ENCODE results near the gene OGDHL. TPM values are rescaled to one million over a fixed set of nuclear protein-coding genes. Genes with fewer than 3 reads are reported as not detected.

Gene OGDHL
- total RNA-seq, 2 experiments from 2014 or later, result 0.40 to 0.68 TPM

DNA sequence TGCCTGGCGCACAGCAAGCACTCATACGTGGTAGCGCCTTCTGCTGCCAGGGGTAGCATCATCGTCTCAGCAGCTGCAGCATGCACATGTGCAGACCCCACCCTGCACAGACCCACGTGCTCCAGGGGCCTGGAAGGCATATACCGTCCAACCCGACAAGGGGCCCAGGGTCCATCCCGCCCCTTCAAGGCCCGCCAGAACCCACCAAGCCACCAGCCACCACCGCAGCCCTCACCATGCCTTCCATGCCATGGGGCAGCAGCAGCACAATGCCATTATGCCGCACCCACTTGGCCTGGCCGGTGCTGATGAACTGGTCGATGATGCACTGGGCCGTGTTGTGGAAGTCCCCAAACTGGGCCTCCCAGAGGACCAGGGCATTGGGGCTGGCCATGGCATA lies 22.7 kb downstream of the OGDHL start:
- DNase-seq (no peak), ATAC-seq (no peak)
- TF ChIP-seq, protein P1, sequence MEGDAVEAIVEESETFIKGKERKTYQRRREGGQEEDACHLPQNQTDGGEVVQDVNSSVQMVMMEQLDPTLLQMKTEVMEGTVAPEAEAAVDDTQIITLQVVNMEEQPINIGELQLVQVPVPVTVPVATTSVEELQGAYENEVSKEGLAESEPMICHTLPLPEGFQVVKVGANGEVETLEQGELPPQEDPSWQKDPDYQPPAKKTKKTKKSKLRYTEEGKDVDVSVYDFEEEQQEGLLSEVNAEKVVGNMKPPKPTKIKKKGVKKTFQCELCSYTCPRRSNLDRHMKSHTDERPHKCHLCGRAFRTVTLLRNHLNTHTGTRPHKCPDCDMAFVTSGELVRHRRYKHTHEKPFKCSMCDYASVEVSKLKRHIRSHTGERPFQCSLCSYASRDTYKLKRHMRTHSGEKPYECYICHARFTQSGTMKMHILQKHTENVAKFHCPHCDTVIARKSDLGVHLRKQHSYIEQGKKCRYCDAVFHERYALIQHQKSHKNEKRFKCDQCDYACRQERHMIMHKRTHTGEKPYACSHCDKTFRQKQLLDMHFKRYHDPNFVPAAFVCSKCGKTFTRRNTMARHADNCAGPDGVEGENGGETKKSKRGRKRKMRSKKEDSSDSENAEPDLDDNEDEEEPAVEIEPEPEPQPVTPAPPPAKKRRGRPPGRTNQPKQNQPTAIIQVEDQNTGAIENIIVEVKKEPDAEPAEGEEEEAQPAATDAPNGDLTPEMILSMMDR (IDR thresholded peaks at IDR 0.05), result no peak
- H3K4me1 Mint-ChIP-seq (ENCODE audit: low read depth), result no peaks in the 10 kb centered on the region
- no peak overlapping the region for H3K27ac Mint-ChIP-seq
- no peaks in the 10 kb centered on the region for H3K36me3 Mint-ChIP-seq (ENCODE audit: low read depth)
- intact Hi-C loops (cut with micrococcal nuclease), result no loop called here
- no peaks in the 10 kb centered on the region for H3K27me3 Mint-ChIP-seq
- H3K4me3 Mint-ChIP-seq, result no peak overlapping the region
- no peaks in the 10 kb centered on the region for H3K9me3 Mint-ChIP-seq
- POLR2A ChIA-PET, result no interaction called here
- CTCF ChIA-PET, result no interaction called here

DNA sequence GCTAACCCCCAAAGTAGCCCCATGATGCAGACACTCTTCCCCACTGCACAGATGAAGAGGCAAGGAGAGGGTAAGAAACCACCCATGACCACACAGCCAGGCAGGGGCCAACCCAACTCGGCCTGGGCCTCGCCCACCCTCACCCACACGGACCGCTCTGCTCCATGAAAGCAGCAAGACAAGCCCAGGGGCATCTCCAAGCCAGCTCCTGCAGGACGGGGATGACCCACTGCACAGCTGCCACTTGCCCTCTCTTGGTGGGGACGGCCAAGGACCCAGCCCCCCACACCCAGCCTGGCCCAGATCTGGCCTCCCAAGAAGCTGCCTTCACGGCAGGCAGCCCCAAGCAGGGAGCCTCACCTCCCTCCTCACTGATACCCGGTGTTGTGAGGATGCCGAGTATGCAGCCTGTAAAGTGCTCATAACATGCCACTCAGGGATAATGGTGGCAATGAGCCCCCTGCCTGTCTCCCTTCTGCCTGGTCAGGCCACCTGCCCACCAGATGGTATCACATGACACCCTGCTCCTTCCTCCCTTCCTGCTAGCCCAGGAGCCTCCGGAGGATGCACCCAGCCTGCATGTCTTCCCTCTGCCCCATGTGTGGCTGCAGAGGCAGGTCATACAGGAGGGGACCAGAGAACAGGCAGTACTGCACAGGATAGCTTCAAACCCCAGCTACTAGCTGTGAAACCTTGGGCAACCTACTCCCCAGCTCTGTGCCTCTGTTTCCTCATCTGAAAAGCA lies 23.3 kb downstream of the OGDHL start:
- H3K36me3 Mint-ChIP-seq (ENCODE audit: low read depth), result no peaks in the 10 kb centered on the region
- DNase-seq (no peak), ATAC-seq (no peak)
- H3K27ac Mint-ChIP-seq, result no peak overlapping the region
- H3K9me3 Mint-ChIP-seq, result no peaks in the 10 kb centered on the region
- ChIA-PET POLR2A (no interaction called here), CTCF (no interaction called here)
- no peaks in the 10 kb centered on the region for H3K4me1 Mint-ChIP-seq (ENCODE audit: low read depth)
- TF ChIP-seq, protein P1 (IDR thresholded peaks at IDR 0.05), result no peak
- intact Hi-C loops (cut with micrococcal nuclease), result no loop called here
- H3K4me3 Mint-ChIP-seq, result no peak overlapping the region
- no peaks in the 10 kb centered on the region for H3K27me3 Mint-ChIP-seq

DNA sequence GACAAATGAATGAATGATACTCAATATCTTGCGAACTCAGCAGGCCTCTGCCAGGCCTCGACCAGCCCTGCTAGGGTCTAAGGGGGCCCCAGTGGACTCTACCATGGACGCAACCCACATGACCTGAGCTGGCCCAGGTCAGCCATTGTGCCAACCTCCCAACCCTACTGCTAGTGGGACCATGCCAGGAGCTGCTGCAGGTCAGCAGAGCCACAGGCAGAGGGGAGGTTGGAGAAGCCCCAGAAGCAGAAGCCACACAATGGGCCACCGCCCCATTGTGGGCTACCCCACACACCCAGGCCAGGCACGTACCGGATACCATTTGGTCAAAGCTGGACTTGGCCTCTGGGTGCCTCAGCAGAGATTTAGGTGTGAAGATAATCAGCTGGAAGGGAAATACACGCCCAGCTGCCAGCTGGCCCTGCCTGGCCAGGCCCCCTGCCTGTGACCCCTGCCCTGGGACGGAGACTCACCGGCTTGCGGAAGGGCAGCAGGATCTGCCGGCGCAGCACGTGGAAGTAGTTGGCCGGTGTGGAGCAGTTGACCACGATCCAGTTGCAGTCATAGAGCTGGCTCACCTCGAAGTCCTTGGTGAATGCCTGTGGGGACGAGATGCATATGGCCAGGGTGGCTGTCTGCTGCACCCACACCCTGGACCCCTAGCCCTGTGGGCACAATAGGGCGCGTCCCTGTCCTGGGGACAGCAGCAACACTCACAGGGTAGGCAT lies 24.5 kb downstream of the OGDHL start:
- H3K27me3 Mint-ChIP-seq, result no peaks in the 10 kb centered on the region

DNA sequence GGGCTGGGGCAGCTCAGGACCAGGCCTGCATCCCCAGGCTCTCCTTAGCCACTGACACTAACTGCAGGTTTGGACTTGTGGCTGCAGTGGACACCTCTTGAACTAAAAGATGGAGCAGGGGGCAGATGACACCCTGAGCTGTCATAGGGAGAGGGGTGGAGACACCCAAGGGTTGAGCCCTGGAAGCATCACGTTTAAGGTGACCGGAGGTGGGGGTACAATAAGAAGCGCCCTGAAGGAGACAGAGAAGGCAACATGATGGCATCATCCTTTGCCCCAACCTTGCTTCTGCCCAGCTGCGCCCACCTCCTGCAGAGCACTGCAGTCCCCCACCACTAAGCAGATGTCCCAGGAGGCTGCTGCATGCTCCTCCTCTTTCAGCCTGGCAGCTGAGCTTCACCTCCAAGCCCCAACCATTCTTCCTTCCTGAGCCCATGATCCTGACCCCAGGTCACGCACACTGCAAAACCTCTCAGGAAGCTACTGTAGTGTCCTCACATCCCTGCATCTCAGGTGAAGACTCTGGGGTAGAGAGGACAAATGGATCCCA lies 25.5 kb downstream of the OGDHL start:
- Mint-ChIP-seq H3K9me3 (no peaks in the 10 kb centered on the region), H3K36me3 (ENCODE audit: low read depth) (no peaks in the 10 kb centered on the region), H3K4me1 (ENCODE audit: low read depth) (no peaks in the 10 kb centered on the region), H3K4me3 (no peak overlapping the region), H3K27ac (no peak overlapping the region), H3K27me3 (no peaks in the 10 kb centered on the region)
- TF ChIP-seq, protein P1 (IDR thresholded peaks at IDR 0.05), result no peak
- ChIA-PET CTCF (no interaction called here), POLR2A (interaction anchor here (0.6 to 1.4 kb wide), 2 partner anchors 13 to 1386 kb away, joined by 3 read pairs; no protein-coding TSS in a partner anchor)
- no peak for ATAC-seq
- intact Hi-C loops (cut with micrococcal nuclease), result no loop called here
- DNase-seq, result no peak

More for the DNA sequence above, 24.5 kb downstream of the OGDHL start:
- H3K9me3 Mint-ChIP-seq, result no peaks in the 10 kb centered on the region
- DNase-seq (no peak), ATAC-seq (no peak)
- intact Hi-C loops (cut with micrococcal nuclease), result no loop called here
- TF ChIP-seq, protein P1 (IDR thresholded peaks at IDR 0.05), result no peak
- H3K4me1 Mint-ChIP-seq (ENCODE audit: low read depth), result no peaks in the 10 kb centered on the region
- no peaks in the 10 kb centered on the region for H3K36me3 Mint-ChIP-seq (ENCODE audit: low read depth)
- POLR2A ChIA-PET, result interaction anchor here (0.6 to 1.4 kb wide), 2 partner anchors 14 to 1387 kb away, joined by 3 read pairs; no protein-coding TSS in a partner anchor
- no peak overlapping the region for H3K4me3 Mint-ChIP-seq
- H3K27ac Mint-ChIP-seq, result no peak overlapping the region
- CTCF ChIA-PET, result no interaction called here

Data from activated CD8-positive, alpha-beta T cell treated with anti-CD3 and anti-CD28 coated beads for 36 hours (primary cell).